Panc1 (cell line): ENCODE results near the gene PTX4. TPM values are rescaled to one million over a fixed set of nuclear protein-coding genes. Genes with fewer than 3 reads are reported as not detected.

Source experiments
- ATAC-seq: fragments of 200-7000 bp; cut with Tn5 transposase; 2 replicates; pipeline ENCODE4 v1.9.1; 2020; ENCODE audit warnings: mild to moderate bottlenecking, moderate library complexity
- BruUV-seq: library from RNA; stranded (reverse); fragments of 400-500 nt; replicated peaks from 2 replicates; lab custom pipeline; 2021; lab: Mats Ljungman, UMichigan
- CTCF ChIA-PET: fragments of 300-600 bp; sonication (Branson Sonifier 250); formaldehyde crosslinking; loops from one replicate; lab custom pipeline; 2022; ENCODE audit warnings: antibody characterized with exemption; lab: Charles Lee
- POLR2A ChIA-PET: fragments of 300-600 bp; sonication (Branson Sonifier 250); formaldehyde crosslinking; loops from one replicate; lab custom pipeline; 2022; ENCODE audit warnings: antibody characterized with exemption; lab: Charles Lee
- DNase-seq: peaks from one replicate; pipeline ENCODE4 v3.0.0-alpha.2; 2010; ENCODE audit warnings: low read depth, low spot score
- H3K27ac ChIP-seq: 2 replicates; pipeline ENCODE4 v1.5.1; 2011; ENCODE audit warnings: mild to moderate bottlenecking, low read length, inconsistent platforms
- H3K27me3 ChIP-seq: fragments of 200-500 bp; sonication (Bioruptor generic); 2 replicates; pipeline ENCODE4 v1.6.0; 2014; ENCODE audit warnings: low read length, inconsistent platforms; ENCODE audit not compliant: control insufficient read depth, insufficient read depth
- H3K36me3 ChIP-seq: fragments of 200-500 bp; sonication (Bioruptor generic); 2 replicates; pipeline ENCODE4 v1.5.1; 2014; ENCODE audit warnings: inconsistent platforms, mild to moderate bottlenecking, low read length, moderate library complexity; ENCODE audit not compliant: control insufficient read depth, insufficient read depth
- H3K4me1 ChIP-seq: 2 replicates; pipeline ENCODE4 v1.5.1; 2011; ENCODE audit warnings: inconsistent platforms, mild to moderate bottlenecking, low read length, moderate library complexity; ENCODE audit not compliant: control insufficient read depth, insufficient read depth
- H3K4me3 ChIP-seq, 2 experiments: 2 replicates each; pipeline ENCODE4 v1.5.1; 2011 to 2012; ENCODE audit warnings: low read depth in 2 of 2, low read length in 2 of 2, mild to moderate bottlenecking in 2 of 2, inconsistent platforms in 1 of 2, moderate library complexity in 1 of 2
- H3K9me3 ChIP-seq: fragments of 200-500 bp; sonication (Bioruptor generic); 2 replicates; pipeline ENCODE4 v1.5.1; 2014; ENCODE audit warnings: low read depth, mild to moderate bottlenecking, inconsistent platforms, low read length, moderate library complexity; ENCODE audit not compliant: control insufficient read depth, insufficient read depth
- CTCF ChIP-seq: fragments of 450-650 bp; IDR thresholded peaks from 2 replicates; pipeline ENCODE4 v1.5.1; 2017; ENCODE audit warnings: mild to moderate bottlenecking
- POLR2AphosphoS5 ChIP-seq: IDR thresholded peaks from 2 replicates; pipeline ENCODE4 v1.6.1; 2012; ENCODE audit warnings: mild to moderate bottlenecking, low read depth, low read length, moderate library complexity
- REST ChIP-seq, 2 experiments: IDR thresholded peaks; 2 replicates each; pipeline ENCODE4 v1.6.1; 2011 to 2012; ENCODE audit warnings: low read depth in 2 of 2, control low read depth in 1 of 2, low read length in 1 of 2, mild to moderate bottlenecking in 1 of 2, moderate library complexity in 1 of 2; ENCODE audit not compliant: insufficient read depth in 1 of 2
- SIN3A ChIP-seq: IDR thresholded peaks from 2 replicates; pipeline ENCODE4 v1.6.1; 2012; ENCODE audit warnings: low read depth, mild to moderate bottlenecking, low read length, moderate library complexity, borderline replicate concordance; ENCODE audit not compliant: insufficient read depth
- TCF7L2 ChIP-seq: IDR thresholded peaks from 2 replicates; pipeline ENCODE4 v1.6.1; 2011; ENCODE audit warnings: mild to moderate bottlenecking, low read depth, low read length, inconsistent platforms
- in situ Hi-C: cut with HindIII; loops from 2 replicates; pipeline ENCODE4 v1.10.0; 2016; ENCODE audit warnings: low sequenced_read_pairs, low pct_unique_long_range_greater_than_20kb
- intact Hi-C: fragments of 100-400 bp; cut with micrococcal nuclease; formaldehyde crosslinking; loops from one replicate; pipeline ENCODE4 v1.10.0; 2022; ENCODE audit not compliant: unreplicated experiment
- total RNA-seq: library from RNA; stranded (reverse); gene quantifications from one replicate; pipeline ENCODE4 v1.2.1, GENCODE V29; 2021; ENCODE audit not compliant: unreplicated experiment

Gene PTX4
- total RNA-seq, 1 experiment from 2014 or later: not detected

GRCh38 chr16:1510272-1510671, 21.5 kb upstream of the PTX4 start:
- ATAC-seq: no peak
- H3K9me3 ChIP-seq: no peaks in the 10 kb centered on the region
- no peaks in the 10 kb centered on the region for H3K36me3 ChIP-seq
- no peak overlapping the region for H3K27ac ChIP-seq
- no peak overlapping the region for H3K4me3 ChIP-seq
- ChIA-PET CTCF (no interaction called here), POLR2A (no interaction called here)
- no peaks in the 10 kb centered on the region for H3K27me3 ChIP-seq
- no TSS peak for BruUV-seq
- TF ChIP-seq TCF7L2 (no peak), REST (IDR thresholded peaks at IDR 0.05; ENCODE audit: insufficient read depth in 1 of 2, low read depth in 2 of 2, low read length in 1 of 2) (no peak), SIN3A (no peak), CTCF (no peak), POLR2AphosphoS5 (no peak; the same call in 1 of the 2 replicates)
- intact Hi-C loops: no loop called here
- in situ Hi-C loops: no loop called here
- no peak for DNase-seq
- H3K4me1 ChIP-seq: no peaks in the 10 kb centered on the region

- H3K9me3 ChIP-seq: no peaks in the 10 kb centered on the region
- H3K4me3 ChIP-seq: no peak overlapping the region
- POLR2A ChIA-PET: no interaction called here
- H3K4me1 ChIP-seq: no peaks in the 10 kb centered on the region
- no TSS peak for BruUV-seq
- no peak for ATAC-seq
- H3K36me3 ChIP-seq: no peaks in the 10 kb centered on the region
- H3K27me3 ChIP-seq: no peaks in the 10 kb centered on the region
- H3K27ac ChIP-seq: no peak overlapping the region
- in situ Hi-C loops (no loop called here), intact Hi-C loops (no loop called here)
- DNase-seq: no peak
- no peak for TF ChIP-seq TCF7L2
- TF ChIP-seq POLR2AphosphoS5: no peak
- TF ChIP-seq CTCF: no peak
- no peak for TF ChIP-seq SIN3A
- CTCF ChIA-PET: no interaction called here
Measured at GRCh38 chr16:1509307-1510221, 20.8 kb upstream of the PTX4 start.
